K562 (cell line): ENCODE data around the gene SPTBN4. TPM values are rescaled to one million over a fixed set of nuclear protein-coding genes. Genes with fewer than 3 reads are reported as not detected.

Source experiments
- BRD9 ChIP-seq: fragments of 450-650 bp; IDR thresholded peaks from 2 replicates; pipeline ENCODE4 v1.6.1; 2018; ENCODE audit warnings: low read depth; ENCODE audit not compliant: partially characterized antibody
- CAMTA2 ChIP-seq: fragments of 250-450 bp; sonication (Bioruptor Pico); conservative IDR thresholded peaks from 2 replicates; pipeline ENCODE4 v1.5.1; 2022
- CBX1 ChIP-seq: sonication (generic); IDR thresholded peaks from 2 replicates; pipeline ENCODE4 v1.6.1; 2016; ENCODE audit warnings: antibody characterized with exemption, low read depth, mild to moderate bottlenecking
- CXXC5 ChIP-seq: fragments of 250-450 bp; sonication (Bioruptor Pico); IDR thresholded peaks from 2 replicates; pipeline ENCODE4 v1.8.0; 2022; ENCODE audit warnings: inconsistent platforms, mild to moderate bottlenecking, moderate library complexity
- DMBX1 ChIP-seq: fragments of 250-450 bp; sonication (Bioruptor Pico); IDR thresholded peaks from 2 replicates; pipeline ENCODE4 v1.8.0; 2022; ENCODE audit warnings: inconsistent platforms, mild to moderate bottlenecking, moderate library complexity, borderline replicate concordance
- HLTF ChIP-seq: fragments of 450-650 bp; IDR thresholded peaks from 2 replicates; pipeline ENCODE4 v1.6.1; 2016
- HNRNPUL1 ChIP-seq: fragments of 200-400 bp; formaldehyde crosslinking; IDR thresholded peaks from 2 replicates; pipeline ENCODE4 v1.6.1; 2017; ENCODE audit warnings: low read length
- MYNN ChIP-seq, 2 experiments: sonication (generic); formaldehyde crosslinking in 1 of 2; IDR thresholded peaks; 2 replicates each; pipeline versions ENCODE4 v1.5.0 to v1.6.1; 2016 to 2020; ENCODE audit warnings: antibody characterized with exemption in 1 of 2, missing genetic modification reagents in 1 of 2
- NBN ChIP-seq: fragments of 450-650 bp; IDR thresholded peaks from 2 replicates; pipeline ENCODE4 v1.6.1; 2016; ENCODE audit warnings: low read depth, mild to moderate bottlenecking
- PML ChIP-seq: IDR thresholded peaks from 2 replicates; pipeline ENCODE4 v1.6.1; 2012; ENCODE audit warnings: low read length, inconsistent platforms
- POLR3A ChIP-seq: IDR thresholded peaks from 2 replicates; pipeline ENCODE4 v1.6.1; 2011; ENCODE audit warnings: borderline replicate concordance, mild to moderate bottlenecking, moderate library complexity; ENCODE audit not compliant: insufficient read length, insufficient read depth; ENCODE audit errors: extremely low read depth
- SNRNP70 ChIP-seq: fragments of 200-400 bp; formaldehyde crosslinking; optimal IDR thresholded peaks from 2 replicates; pipeline ENCODE3; 2017; ENCODE audit warnings: low read depth, low read length
- TRIM24 ChIP-seq, 2 experiments: fragments of 450-650 bp; IDR thresholded peaks; 2 replicates each; pipeline ENCODE4 v1.6.1; 2016
- ZC3H4 ChIP-seq: sonication (generic); formaldehyde crosslinking; IDR thresholded peaks from 2 replicates; pipeline ENCODE4 v1.9.0; 2021; ENCODE audit warnings: missing genetic modification reagents, borderline replicate concordance
- ZNF140 ChIP-seq: fragments of 250-450 bp; sonication (Bioruptor Pico); IDR thresholded peaks from 2 replicates; pipeline ENCODE4 v1.8.0; 2021; ENCODE audit warnings: moderate library complexity, mild to moderate bottlenecking, inconsistent platforms
- ZNF507 ChIP-seq: conservative IDR thresholded peaks from 2 replicates; pipeline ENCODE4 v1.6.1; 2017; ENCODE audit warnings: missing genetic modification characterization, missing compliant biosample characterization
- ZNF75A ChIP-seq: fragments of 450-650 bp; formaldehyde crosslinking; IDR thresholded peaks from 2 replicates; pipeline ENCODE4 v1.4.0; 2020; ENCODE audit warnings: mild to moderate bottlenecking
- ZSCAN29 ChIP-seq: fragments of 450-650 bp; IDR thresholded peaks from 2 replicates; pipeline ENCODE4 v1.6.1; 2017
- polyA plus RNA-seq, 8 experiments: library from polyadenylated mRNA; depleted of rRNA in 4 of 8; stranded (reverse) in 5 of 8; unstranded in 3 of 8; fragments of >200 nt; fragmentation: Nextera tagmentation in 2 of 8; fragmentation: Illumina TruSeq in 1 of 8; extraction: Ambion mirVana in 2 of 8; extraction: Trizol in 1 of 8; gene quantifications; 2 replicates each; pipeline versions ENCODE4 v1.2.1 to v1.2.3, GENCODE V29; 2011 to 2014; ENCODE audit warnings: inconsistent platforms in 1 of 8, missing spikeins in 1 of 8
- total RNA-seq, 7 experiments: library from RNA; depleted of rRNA in 6 of 7; stranded (reverse); fragments of >200 nt in 6 of 7; fragmentation: Illumina TruSeq in 2 of 7; extraction: Trizol in 2 of 7; gene quantifications; 2 replicates each; pipeline versions ENCODE4 v1.2.1 to v1.2.3, GENCODE V29; 2011 to 2021; ENCODE audit warnings: low replicate concordance in 1 of 7
- TF ChIP-seq, protein P1 (sequence below): sonication (generic); formaldehyde crosslinking; IDR thresholded peaks from 2 replicates; pipeline ENCODE4 v1.8.0; 2022; ENCODE audit warnings: mild to moderate bottlenecking, missing genetic modification reagents
- TF ChIP-seq, protein P2 (sequence below): fragments of 450-650 bp; conservative IDR thresholded peaks from 2 replicates; pipeline ENCODE4 v1.6.1; 2016; ENCODE audit warnings: missing genetic modification characterization, low read depth, mild to moderate bottlenecking, missing compliant biosample characterization, moderate library complexity
- TF ChIP-seq, protein P3 (sequence below): sonication (generic); formaldehyde crosslinking; IDR thresholded peaks from 2 replicates; pipeline ENCODE4 v1.9.0; 2022; ENCODE audit warnings: mild to moderate bottlenecking, missing genetic modification reagents
- TF ChIP-seq, protein P4 (sequence below): fragments of 250-450 bp; sonication (Bioruptor Pico); IDR thresholded peaks from 2 replicates; pipeline ENCODE4 v1.4.0; 2020; ENCODE audit warnings: mild to moderate bottlenecking, moderate library complexity
- TF ChIP-seq, protein P5 (sequence below): sonication (generic); formaldehyde crosslinking; IDR thresholded peaks from 2 replicates; pipeline ENCODE4 v1.8.1; 2023; ENCODE audit warnings: mild to moderate bottlenecking, missing genetic modification reagents

Gene SPTBN4
- total and polyA plus RNA-seq, 9 of the 15 experiments (the other 6 are each of a cell fraction or from before 2014, with no cell fraction given), result 0.01 to 1.5 (median 0.86) TPM

DNA sequence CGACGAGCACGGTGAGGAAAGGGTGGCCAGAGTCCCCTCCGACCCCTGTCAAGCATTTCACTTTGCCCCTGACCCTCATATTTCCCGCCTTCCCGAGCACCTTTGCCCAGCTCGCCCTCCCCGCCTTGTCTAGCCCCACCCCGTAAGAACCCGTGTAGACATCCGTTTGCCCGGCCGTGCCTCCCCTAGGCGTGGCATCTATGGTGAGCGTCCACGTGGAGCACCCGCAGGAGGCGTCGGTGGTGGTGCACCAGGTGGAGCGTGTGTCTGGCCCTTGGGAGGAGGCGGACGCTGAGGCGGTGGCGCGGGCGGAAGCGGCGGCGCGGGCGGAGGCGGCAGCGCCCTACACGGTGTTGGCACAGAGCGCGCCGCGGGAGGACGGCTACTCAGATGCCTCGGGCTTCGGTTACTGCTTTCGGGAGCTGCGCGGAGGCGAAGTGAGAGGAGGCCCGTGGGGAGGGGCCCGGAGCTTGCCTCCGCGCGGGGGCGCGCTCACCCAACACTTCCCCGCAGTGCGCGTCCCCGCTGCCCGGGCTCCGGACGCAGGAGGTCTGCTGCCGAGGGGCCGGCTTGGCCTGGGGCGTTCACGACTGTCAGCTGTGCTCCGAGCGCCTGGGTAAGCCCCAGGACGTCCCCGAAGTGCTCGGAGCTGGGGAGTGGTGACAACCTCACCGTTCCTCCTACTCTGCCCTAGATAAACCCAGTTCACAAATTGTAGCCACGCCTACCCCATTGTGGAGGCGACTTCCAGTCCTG, 138.6 kb downstream of the SPTBN4 start (continued):
- TF ChIP-seq ZSCAN29, result peak; percentile 40; the same call in 1 of the 2 replicates
- TF ChIP-seq HNRNPUL1, result no peak
- TF ChIP-seq BRD9, result no peak
- TF ChIP-seq, protein P1, sequence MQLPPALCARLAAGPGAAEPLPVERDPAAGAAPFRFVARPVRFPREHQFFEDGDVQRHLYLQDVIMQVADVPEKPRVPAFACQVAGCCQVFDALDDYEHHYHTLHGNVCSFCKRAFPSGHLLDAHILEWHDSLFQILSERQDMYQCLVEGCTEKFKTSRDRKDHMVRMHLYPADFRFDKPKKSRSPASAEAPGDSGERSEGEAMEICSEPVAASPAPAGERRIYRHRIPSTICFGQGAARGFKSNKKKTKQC (CRISPR knock-in tag), result no peak
- TF ChIP-seq, protein P2, sequence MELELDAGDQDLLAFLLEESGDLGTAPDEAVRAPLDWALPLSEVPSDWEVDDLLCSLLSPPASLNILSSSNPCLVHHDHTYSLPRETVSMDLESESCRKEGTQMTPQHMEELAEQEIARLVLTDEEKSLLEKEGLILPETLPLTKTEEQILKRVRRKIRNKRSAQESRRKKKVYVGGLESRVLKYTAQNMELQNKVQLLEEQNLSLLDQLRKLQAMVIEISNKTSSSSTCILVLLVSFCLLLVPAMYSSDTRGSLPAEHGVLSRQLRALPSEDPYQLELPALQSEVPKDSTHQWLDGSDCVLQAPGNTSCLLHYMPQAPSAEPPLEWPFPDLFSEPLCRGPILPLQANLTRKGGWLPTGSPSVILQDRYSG (tag), result no peak
- TF ChIP-seq ZNF507 (tag), result no peak
- TF ChIP-seq, protein P3, sequence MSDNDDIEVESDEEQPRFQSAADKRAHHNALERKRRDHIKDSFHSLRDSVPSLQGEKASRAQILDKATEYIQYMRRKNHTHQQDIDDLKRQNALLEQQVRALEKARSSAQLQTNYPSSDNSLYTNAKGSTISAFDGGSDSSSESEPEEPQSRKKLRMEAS (CRISPR knock-in tag), result peak; percentile 95
- TF ChIP-seq CBX1, result no peak
- TF ChIP-seq ZC3H4 (CRISPR knock-in tag), result no peak
- TF ChIP-seq, protein P4, sequence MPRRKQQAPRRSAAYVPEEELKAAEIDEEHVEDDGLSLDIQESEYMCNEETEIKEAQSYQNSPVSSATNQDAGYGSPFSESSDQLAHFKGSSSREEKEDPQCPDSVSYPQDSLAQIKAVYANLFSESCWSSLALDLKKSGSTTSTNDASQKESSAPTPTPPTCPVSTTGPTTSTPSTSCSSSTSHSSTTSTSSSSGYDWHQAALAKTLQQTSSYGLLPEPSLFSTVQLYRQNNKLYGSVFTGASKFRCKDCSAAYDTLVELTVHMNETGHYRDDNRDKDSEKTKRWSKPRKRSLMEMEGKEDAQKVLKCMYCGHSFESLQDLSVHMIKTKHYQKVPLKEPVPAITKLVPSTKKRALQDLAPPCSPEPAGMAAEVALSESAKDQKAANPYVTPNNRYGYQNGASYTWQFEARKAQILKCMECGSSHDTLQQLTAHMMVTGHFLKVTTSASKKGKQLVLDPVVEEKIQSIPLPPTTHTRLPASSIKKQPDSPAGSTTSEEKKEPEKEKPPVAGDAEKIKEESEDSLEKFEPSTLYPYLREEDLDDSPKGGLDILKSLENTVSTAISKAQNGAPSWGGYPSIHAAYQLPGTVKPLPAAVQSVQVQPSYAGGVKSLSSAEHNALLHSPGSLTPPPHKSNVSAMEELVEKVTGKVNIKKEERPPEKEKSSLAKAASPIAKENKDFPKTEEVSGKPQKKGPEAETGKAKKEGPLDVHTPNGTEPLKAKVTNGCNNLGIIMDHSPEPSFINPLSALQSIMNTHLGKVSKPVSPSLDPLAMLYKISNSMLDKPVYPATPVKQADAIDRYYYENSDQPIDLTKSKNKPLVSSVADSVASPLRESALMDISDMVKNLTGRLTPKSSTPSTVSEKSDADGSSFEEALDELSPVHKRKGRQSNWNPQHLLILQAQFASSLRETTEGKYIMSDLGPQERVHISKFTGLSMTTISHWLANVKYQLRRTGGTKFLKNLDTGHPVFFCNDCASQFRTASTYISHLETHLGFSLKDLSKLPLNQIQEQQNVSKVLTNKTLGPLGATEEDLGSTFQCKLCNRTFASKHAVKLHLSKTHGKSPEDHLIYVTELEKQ, result no peak
- TF ChIP-seq CXXC5 (CRISPR knock-in tag), result peak; percentile 74
- TF ChIP-seq SNRNP70, result no peak
- TF ChIP-seq POLR3A, result no peak
- TF ChIP-seq DMBX1 (CRISPR knock-in tag), result no peak
- TF ChIP-seq ZNF140 (CRISPR knock-in tag), result no peak
- TF ChIP-seq, protein P5, sequence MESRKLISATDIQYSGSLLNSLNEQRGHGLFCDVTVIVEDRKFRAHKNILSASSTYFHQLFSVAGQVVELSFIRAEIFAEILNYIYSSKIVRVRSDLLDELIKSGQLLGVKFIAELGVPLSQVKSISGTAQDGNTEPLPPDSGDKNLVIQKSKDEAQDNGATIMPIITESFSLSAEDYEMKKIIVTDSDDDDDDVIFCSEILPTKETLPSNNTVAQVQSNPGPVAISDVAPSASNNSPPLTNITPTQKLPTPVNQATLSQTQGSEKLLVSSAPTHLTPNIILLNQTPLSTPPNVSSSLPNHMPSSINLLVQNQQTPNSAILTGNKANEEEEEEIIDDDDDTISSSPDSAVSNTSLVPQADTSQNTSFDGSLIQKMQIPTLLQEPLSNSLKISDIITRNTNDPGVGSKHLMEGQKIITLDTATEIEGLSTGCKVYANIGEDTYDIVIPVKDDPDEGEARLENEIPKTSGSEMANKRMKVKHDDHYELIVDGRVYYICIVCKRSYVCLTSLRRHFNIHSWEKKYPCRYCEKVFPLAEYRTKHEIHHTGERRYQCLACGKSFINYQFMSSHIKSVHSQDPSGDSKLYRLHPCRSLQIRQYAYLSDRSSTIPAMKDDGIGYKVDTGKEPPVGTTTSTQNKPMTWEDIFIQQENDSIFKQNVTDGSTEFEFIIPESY, result no peak
- no peak for TF ChIP-seq NBN
- TF ChIP-seq HLTF, result no peak
- TF ChIP-seq PML, result 0 out of 2 replicates have a peak, but pooled peaks have one; percentile 32
- TF ChIP-seq MYNN (IDR thresholded peaks at IDR 0.05), result peak; percentile 23; the same call in 1 of the 2 replicates
- TF ChIP-seq MYNN (CRISPR knock-in tag; IDR thresholded peaks at IDR 0.05), result no peak
- TF ChIP-seq TRIM24 (IDR thresholded peaks at IDR 0.05), result no peak
- TF ChIP-seq ZNF75A (CRISPR knock-in tag), result no peak
- no peak for TF ChIP-seq CAMTA2 (CRISPR knock-in tag)
